Hematopoietic multipotent progenitor cell treated with erythropoietin and hydrocortisone succinate and interleukin-3 and kit ligand, for 6 days (in vitro differentiated cells): ENCODE results near the gene ARV1.
"Not testable (repeated sequence)": the region's sequence is repeated elsewhere in the genome, so short reads cannot be mapped to it uniquely, and the experiment has no call there.

Experiments used
- DNase-seq: peaks from one replicate; pipeline ENCODE4 v3.0.0-alpha.2; 2015

Gene ARV1

DNA sequence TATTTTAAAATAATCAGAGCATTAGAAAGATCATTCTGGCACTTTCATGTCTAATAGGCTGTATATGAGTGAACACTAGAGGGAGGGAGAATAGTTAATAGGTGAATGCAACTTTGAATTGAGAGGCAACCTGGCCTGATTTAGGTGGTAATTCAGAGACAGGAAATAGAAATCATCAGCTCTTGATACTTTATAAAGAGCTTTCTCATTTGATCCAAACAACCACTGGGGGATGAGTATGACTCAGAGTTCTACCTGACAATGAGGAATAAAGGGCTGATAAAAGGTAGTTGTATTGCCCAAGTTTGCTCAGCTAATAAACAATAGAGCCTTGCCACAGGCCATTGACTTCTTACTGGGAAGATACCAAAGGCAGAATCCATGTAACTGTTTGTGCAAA, 66.4 kb downstream of the ARV1 start:
- DNase-seq, result peak; percentile 60

- DNase-seq, result peak; percentile 65
These were observed 67.2 kb downstream of the ARV1 start for GRCh38 chr1:231045921-231046729.

DNA sequence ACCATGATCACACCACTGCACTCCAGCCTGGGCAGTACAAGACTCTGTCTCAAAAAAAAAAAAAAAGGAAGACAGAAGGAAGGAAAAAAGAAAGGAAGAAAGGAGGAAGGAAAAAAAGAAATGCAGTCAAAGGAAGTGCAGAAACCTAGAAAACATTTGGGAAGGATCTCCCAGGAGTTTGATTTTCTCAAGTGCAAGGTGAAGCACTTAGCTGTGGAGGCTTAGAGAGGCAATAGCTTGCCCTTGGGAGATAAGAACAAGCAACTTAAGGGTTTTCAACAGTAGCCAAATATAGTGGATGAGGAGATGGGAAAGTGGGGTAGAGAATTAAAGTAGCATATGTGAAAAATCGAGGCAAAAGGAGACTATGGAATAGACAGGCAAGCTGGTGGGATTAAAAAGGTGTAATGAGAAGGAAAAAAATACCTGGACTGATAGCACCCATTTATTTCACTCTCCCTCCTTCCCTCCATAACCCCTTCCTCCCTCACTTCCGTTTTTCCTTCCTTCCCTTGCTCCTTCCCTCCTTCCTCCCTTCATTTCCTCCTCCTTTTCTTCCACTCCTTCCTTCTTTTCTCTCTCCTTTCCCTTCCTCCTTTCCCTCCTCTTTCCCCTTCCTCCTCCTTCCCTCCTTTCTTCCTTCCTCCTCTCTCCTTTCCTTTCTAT, 68.0 kb downstream of the ARV1 start:
- peak; percentile 74 for DNase-seq

- DNase-seq, result not testable (repeated sequence)
These were observed 68.6 kb downstream of the ARV1 start for GRCh38 chr1:231047529-231047928.

GRCh38 chr1:231048419-231048818, 69.5 kb downstream of the ARV1 start:
- DNase-seq, result not testable (repeated sequence)

GRCh38 chr1:231049121-231049979, 70.5 kb downstream of the ARV1 start:
- DNase-seq, result peak; percentile 33
